Dermis microvascular lymphatic vessel endothelial cell (primary cell): Measurements from ENCODE around the gene MT1A. TPM values are rescaled to one million over a fixed set of nuclear protein-coding genes. Genes with fewer than 3 reads are reported as not detected.
"Not testable (repeated sequence)": the region's sequence is repeated elsewhere in the genome, so short reads cannot be mapped to it uniquely, and the experiment has no call there.

Experiments
- DNase-seq, 2 donors: peaks; one replicate each; pipeline versions ENCODE4 v3.0.0 to v3.0.0-alpha.2; 2010; ENCODE audit warnings: low read depth in 2 of 2
- total RNA-seq: library from RNA; depleted of rRNA; stranded (reverse); fragments of >200 nt; gene quantifications from 2 replicates; pipeline ENCODE4 v1.2.1, GENCODE V29; 2014

MT1A gene
- total RNA-seq, 1 donor from 2014 or later, result 1.7 TPM

DNA sequence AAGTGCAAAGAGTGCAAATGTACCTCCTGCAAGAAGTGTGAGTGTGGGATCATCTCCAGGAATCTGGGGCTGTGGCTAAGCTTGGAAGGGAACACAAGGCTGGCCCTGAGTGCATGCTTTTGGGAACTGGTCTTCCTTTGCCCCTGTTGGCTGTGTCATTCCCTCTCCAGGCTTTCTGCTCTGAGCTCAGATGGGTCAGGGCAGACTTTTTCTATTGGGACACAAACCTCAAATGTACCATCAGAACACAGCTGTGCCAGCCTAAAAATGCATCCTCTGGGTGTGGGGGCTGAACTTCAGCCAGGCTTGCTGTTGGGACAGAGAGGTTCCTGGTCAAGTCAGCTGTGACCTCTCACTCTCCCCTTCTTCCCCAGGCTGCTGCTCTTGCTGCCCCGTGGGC, 14.1 kb downstream of the MT1A start:
- DNase-seq, result no peak

GRCh38 chr16:56653218-56653617, 14.8 kb downstream of the MT1A start:
- no peak for DNase-seq

- DNase-seq, result peak in 1 of 2 donors; percentile 29
Observed at GRCh38 chr16:56657555-56658326, 19.3 kb downstream of the MT1A start, which contains the start of gene MT1F. TSS of gene MT1F (plus strand) at chr16:56657959. CDS start at chr16:56658059, 100 bp downstream.

GRCh38 chr16:56658327-56658875, 19.9 kb downstream of the MT1A start:
- no peak for DNase-seq

- no peak for DNase-seq
Observed at GRCh38 chr16:56662357-56663354, 24.2 kb downstream of the MT1A start.

DNA sequence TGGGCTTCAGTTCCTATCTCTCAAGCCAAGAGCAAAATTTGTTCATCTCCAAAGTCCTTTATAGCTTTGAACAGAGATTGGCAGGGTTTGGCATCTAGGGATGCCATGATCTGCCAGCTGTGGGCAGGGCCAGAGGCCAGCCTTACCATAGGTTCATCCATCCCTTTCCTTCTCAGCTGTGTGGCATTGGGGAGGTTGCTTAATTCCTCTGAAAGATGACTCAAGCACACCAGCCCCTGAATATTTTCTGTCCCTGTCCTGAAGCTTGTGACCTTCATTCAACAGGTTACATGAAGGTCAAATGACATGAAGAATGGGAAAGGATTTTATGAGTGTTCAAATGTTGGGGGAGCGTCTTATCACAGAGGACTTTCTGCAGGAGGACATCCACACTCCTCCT, 26.0 kb downstream of the MT1A start:
- DNase-seq, result no peak

- not testable (repeated sequence) for DNase-seq
Observed at GRCh38 chr16:56665286-56666261, 27.1 kb downstream of the MT1A start.

GRCh38 chr16:56667581-56668571, 29.4 kb downstream of the MT1A start, which contains the start of gene MT1G:
TSS of gene MT1G (minus strand) at chr16:56668065. CDS start at chr16:56667993, 72 bp downstream.
- no peak for DNase-seq

DNA sequence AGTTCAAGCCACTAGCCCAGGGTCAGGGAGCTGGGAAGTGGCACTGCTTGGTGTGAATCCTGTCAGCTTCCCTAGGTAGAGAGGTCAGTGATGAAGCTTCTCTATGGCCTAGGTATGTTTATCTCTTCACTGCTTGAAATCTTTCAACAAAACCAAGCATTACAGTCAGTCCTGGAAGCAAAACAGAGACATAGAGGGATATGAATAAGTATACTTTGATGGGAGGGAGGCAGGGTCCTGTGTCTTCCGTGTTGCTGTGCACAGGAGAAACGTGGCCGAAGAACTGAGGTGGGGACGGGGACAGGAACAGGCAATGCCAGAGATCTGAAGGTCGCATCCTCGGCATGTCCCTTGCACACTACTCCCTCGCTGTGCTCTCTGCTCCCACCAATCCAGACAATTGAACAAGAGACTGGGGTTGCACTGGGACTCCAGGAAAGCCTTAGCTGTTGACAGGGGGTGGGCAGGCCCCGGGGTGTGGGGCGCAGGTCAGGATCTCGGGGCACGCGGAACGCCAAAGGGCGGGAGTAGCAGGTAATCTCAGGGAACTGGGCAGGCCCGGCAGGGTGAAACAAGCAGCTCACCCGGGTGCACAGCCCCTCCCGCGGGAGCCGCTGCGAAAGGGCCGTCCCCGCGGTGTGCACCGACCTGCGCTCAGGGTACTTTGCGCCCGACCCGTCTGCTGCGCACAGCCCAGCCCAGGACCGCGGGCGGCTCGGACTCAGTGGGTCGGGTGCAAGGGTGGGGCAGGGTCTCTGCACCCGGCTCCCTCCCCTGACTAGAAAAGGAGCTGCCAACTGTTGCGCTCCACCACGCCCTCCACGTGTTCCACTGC, 30.8 kb downstream of the MT1A start, which contains the start of gene MT1H:
MT1H (plus strand) TSS at position 810 of the 835 bp plus-strand sequence. CDS start 71 bp downstream, outside the sequence.
- DNase-seq, result no peak

GRCh38 chr16:56669840-56670619, 31.6 kb downstream of the MT1A start:
- no peak for DNase-seq

DNA sequence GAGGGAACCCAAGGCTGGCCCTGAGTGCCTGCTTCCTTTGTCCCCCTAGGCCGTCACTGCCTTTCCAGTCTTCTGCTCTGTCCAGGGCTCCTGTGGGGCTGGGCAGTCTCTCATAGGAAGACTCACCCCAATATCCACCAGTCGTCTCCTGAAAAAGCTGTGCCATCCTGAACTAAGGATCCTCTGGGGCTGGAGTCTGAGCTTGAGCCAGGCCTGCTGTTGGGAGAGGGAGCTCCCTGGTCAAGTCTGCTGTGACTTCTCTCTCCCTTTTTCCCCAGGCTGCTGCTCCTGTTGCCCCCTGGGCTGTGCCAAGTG, 32.1 kb downstream of the MT1A start:
- no peak for DNase-seq

DNA sequence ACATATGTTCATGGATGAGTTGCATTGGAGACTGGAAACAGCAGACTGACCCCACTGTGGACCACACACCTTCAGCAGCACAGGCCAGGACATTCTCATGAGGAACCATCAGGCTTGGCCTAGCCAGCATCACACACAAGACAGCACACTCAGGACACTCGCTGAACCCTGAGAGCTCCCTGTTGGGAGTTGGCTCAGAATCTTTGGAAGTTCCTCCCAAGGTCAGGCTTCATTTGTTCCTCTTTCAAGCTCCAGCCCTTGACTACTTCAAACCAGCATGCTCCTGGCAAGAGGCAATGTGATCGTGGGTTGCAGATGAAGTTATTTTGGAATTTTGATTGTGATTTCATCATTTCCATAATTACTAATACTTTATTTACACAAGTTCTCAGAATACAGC, 33.2 kb downstream of the MT1A start:
- DNase-seq, result not testable (repeated sequence)

DNA sequence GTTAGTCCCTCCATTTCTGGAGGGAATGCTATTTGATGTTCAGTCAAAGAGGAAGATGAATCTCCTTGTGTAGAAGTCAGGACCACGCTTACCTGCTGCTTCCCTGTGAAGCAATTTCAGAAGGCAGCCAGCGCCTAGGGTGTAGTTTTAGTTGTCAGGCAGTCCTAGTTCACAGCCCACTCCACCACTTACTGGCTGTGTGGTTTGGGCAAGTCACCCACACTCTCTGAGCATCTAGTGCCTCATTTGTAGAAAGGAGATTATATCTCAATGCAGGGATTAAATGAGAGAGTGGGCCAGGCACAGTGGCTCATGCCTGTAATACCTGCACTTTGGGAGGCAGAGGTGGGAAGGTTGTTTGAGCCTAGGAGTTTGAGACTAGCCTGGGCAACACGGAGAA, 33.7 kb downstream of the MT1A start:
- not testable (repeated sequence) for DNase-seq

GRCh38 chr16:56672761-56673536, 34.5 kb downstream of the MT1A start:
- DNase-seq, result no peak

DNA sequence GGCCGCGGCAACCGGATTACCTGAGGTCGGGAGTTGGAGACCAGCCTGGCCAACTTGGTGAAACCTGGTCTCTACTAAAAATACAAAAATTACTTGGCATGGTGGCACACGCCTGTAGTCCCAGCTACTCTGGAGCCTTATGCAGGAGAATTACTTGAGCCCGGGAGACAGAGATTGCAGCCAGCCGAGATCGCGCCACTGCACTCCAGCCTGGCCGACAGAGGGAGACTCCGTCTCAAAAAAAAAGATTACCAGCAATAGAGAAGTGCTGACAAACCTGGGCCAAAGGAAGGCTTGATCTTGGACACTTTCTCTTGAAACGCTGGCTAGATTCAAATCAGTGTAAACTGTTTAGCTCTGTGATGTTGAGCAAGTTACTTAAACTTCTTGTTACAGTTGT, 35.5 kb downstream of the MT1A start:
- peak in 1 of 2 donors; percentile 9 for DNase-seq

DNA sequence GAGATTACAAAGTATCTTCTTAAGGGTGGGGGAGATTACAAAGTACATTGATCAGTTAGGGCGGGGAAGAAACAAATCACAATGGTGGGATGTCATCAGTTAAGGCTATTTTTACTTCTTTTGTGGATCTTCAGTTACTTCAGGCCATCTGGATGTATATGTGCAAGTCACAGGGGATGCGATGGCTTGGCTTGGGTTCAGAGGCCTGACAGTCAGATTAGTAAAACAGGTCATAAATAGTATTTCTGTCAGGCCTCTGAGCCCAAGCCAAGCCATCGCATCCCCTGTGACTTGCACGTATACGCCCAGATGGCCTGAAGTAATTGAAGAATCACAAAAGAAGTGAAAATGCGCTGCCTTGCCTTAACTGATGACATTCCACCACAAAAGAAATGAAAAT, 36.1 kb downstream of the MT1A start:
- DNase-seq, result not testable (repeated sequence)

DNA sequence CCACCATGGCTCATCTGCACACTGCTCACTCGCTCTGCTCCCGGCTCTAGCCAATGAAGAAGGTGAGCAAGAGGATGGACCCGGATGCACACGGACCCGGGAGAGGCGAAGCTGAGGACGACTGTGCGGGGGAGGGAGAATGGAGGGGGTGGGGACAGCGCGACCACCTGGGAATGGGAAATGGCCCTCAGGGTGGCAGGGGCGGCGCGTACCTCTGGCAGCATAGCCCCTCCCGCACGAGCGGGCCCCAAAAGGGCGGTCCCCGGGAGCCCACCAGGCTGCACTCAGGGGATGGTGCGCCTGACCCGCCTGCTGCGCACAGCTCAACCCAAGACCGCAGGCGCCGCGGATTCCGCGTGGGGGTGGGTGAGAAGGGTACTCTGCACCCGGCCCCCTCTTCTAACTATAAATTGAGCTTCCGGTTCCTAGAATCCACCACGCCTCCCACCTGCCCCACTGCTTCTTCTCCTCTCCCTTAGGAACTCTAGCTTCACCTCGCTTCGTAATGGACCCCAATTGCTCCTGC, 37.3 kb downstream of the MT1A start:
- no peak for DNase-seq
